T47D (cell line): Measurements from ENCODE around the gene ROBO4.

ENCODE experiments used
- DNase-seq, 2 experiments: peaks; one replicate each; pipeline versions ENCODE4 v3.0.0 to v3.0.0-alpha.2; 2011 to 2012; ENCODE audit warnings: low read depth in 1 of 2, low spot score in 1 of 2
- JUND ChIP-seq: IDR thresholded peaks from 2 replicates; pipeline ENCODE4 v1.6.1; 2012; ENCODE audit warnings: low read depth
- in situ Hi-C: cut with HindIII; loops from 2 replicates; pipeline ENCODE4 v1.10.0; 2016; ENCODE audit warnings: low sequenced_read_pairs, low pct_unique_long_range_greater_than_20kb

The ROBO4 gene

DNA sequence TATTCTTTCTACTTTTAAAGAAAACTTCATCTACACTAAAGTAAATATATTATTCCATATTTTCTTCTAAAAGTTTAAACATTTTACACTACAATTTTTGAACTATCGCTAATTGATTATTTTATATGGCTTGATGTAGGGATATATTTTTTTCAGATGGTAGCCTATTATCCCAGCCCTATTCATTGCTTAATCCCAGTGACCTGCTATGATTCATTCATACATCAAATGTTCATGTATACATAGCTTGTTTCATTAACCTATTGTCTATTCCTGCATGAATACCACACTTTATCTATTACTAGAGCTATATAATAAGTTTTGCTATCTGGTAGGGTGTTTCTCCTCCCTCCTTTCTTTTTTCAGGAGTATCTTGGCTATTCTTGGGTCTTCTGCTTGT lies 5.0 kb upstream of the ROBO4 start:
- no peak for TF ChIP-seq JUND
- no peak for DNase-seq
- in situ Hi-C loops, result no loop called here

DNA sequence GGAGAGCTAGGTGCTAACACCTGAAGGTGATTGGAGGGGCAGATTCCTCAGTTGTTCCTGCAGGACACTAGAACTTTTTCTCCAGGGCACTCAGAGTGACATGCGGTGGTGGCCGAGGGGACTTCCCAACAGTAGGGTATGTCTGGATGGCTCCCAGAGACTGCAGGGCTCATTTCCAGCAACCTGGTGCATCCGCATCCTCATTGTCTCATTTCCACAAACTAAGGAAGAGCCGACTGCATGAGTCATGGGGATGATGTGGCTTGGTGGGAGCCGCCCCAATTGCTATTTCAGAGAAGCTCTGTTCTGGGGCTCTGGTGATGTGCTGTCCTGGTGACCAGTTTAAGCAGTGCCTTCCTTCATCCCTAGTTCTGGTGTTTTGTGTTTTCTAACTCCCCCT lies 2.8 kb upstream of the ROBO4 start:
- DNase-seq, result no peak
- in situ Hi-C loops, result no loop called here
- TF ChIP-seq JUND, result no peak

DNA sequence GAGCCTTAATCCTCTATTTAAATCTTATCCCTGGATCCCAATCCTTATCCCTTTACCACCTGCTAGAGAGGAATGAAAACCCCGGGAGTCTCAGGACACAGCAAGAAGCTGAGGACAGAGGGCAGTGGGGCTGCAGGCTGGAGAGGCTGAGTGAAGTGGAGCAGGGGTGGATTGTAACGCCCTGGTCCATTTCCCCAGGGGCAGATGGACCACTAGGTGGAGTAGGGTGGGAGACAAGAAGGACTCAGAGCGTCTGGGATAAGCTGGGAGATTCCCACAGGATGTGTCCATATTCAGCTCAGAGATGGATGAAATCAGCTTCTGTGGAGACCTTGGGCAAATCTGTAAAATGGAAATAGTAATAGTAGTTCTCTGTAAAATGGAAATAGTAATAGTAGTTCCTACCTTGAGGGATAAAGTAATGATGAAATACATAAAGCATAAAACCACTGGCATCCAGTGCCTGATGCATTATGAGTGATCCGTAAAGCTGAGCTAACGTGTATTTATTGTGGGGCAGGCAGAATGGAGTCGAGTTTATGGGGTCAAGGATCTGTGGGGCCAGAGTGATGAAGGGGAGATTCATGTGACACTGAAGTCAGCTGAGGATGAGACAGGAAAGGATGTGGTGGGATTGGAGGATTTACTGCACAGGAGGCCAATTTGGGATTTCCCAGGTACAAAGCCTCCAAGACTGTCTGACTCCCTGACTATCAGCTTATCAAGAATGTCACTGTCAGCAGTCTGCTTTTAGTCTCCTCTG lies 1.9 kb upstream of the ROBO4 start:
- no peak for TF ChIP-seq JUND
- DNase-seq, result no peak
- in situ Hi-C loops, result no loop called here

DNA sequence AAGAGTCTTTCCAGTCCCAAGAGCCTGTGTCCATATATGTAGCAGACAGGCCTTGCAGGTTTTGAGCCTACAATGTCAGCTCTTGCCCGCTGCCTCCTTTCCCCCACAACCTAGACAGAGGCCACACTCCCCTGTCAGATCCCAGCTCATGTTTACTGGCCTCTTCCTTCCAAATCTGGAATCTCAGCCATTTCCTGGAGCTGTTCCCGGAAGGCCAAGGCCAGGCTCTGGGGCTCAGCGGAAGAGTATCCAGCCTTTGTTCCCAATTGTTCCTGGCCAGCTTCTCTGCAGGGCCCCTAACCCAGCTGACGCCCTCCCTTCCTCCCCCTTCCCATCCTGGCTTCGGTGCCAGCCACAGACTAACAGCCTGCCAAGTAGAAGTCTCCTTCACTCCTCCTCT lies 1.0 kb upstream of the ROBO4 start:
- no peak for TF ChIP-seq JUND

DNA sequence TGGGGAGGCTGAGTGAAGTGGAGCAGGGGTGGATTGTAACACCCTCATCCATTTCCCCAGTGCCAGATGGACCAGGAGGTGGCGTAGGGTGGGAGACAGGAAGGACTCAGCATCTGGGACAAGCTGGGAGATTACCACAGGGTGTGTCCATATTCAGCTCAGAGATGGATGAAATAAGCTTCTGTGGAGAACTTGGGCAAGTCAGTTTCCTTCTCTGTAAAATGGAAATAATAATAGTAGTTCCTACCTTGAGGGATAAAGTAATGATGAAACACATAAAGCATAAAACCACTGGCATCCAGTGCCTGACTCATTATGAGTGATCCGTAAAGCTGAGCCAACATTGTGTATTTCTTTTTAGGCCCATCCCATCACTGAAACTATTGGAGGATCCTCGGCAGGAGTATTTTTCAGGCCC lies 607 bp upstream of the ROBO4 start:
- TF ChIP-seq JUND, result no peak
- in situ Hi-C loops, result no loop called here
- no peak for DNase-seq

More for the DNA sequence above, 1.0 kb upstream of the ROBO4 start:
- in situ Hi-C loops, result no loop called here
- no peak for DNase-seq

DNA sequence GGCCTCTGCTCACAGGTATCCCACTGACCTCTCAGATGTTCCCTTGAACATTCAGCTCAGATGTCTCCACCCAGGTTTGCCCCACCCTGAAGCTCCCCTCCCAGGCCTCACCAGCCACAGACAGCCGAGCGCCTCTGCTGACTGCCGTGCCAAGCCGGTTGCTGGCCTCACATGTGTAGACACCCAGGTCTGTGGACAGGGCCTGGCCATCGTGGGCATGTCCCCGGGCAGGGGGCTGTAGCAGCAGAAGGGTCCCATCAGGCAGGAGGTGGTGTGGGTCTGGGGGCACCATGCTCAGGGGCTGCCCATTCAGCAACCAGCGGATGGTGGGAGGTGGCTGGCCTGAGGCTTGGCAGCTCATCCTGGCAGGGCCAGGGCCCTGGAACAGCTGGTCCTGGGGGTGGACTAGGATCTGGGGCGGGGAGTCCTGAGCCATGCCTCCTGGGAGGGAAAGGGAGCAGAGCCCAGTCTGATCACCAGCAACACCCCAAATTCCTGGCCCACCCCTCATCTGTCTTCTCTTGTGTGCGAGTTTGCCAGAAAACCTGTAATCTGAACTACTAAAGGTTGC lies 759 bp downstream of the ROBO4 start:
- DNase-seq, result no peak
- in situ Hi-C loops, result no loop called here
- TF ChIP-seq JUND, result no peak

DNA sequence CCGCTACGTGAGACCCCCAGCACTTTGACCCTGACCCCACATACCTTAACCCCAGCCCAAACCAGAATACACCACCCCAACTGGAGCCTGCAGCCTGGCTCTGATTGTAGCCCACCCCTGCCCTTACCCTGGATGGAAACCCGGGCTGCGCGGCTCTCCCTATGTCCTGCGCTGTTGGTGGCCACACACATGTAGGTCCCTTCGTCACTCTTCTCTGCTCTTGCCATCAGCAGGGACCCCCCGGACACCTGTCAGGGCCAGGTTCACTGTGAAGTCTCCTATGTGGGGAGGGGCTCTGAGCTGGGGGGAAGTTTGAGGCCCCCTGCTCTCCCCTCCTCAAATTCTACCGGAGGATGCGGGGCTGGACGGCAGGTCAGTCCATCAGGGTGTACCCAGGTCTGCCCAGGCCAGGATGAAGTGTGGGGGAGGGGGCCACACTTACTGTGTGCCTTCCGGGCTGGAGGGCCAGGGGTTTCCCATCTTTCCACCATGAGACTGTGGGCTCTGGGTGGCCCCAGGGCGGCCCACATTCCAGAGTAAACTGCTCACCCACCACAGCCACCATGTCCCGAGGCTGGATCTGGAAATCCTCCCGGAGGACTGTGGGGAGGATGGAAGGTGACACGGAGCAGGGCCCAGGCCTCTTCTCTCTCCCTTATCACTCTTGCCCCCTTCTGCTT lies 1.5 kb downstream of the ROBO4 start:
- in situ Hi-C loops, result no loop called here
- DNase-seq, result no peak
- TF ChIP-seq JUND, result no peak

DNA sequence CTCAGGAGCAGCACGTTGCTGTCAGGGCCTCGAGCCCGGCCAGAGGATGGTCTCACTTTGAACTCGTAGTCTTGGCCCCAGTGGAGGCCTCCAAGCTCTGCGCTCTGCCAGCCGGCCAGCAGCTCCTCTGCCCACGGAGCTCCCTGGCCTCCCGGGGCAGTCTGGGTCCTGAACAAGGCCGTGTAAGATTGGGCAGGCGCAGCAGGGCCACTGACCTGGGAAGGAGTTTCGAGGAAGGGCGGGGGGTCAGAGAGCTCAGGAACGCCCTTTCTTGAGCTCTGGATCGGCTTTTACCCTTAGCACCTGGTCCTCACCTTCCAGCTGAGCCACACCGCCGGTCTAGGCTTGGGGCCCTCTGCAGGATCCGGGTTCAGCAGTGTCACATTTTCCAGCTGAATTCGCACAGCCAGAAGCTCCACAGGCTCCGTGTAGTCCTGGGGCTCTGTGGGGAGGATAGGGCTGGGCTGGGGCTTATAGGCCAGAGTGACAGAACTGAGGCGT lies 2.1 kb downstream of the ROBO4 start:
- TF ChIP-seq JUND, result no peak
- DNase-seq, result no peak
- in situ Hi-C loops, result no loop called here

DNA sequence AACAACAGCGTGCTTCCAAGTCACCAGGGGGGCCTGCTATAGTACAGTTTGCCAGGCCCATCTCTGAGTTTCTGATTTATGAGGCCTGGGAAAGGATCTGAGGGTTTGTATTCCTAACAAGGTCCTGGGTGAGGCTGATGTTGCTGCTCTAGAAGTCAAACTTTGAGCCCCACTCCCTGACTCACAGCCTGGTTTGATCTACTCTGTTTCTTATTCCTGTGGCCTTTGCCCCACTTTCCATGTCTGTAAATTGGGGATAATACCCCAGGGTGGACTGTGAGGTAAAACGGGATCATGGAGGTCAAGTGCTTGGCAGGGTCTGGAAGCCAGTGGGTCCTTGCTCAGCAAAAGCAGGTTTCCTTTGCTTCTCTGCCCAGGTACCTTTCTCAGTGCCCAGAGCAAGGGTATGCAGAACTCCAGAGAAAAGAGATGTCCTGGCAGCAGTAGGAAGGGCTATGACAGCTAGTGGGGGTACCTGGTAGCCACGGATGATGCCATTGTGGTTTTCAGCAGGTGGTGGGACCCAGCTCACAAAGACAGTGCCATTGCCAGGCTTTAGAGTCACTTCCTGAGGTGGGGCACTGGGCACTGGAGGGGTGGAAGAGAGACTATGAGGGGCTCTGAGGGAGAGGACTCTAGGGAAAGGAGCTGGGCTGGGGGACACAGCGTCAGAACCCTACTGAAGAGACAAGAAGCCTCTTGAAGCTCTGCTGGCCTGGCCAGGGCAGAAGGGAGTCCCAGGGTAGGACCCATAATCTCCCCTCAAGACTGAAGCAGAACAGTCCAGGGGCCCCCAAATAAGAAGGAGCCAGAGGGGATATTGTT lies 2.8 kb downstream of the ROBO4 start:
- in situ Hi-C loops, result no loop called here
- no peak for TF ChIP-seq JUND
- no peak for DNase-seq

DNA sequence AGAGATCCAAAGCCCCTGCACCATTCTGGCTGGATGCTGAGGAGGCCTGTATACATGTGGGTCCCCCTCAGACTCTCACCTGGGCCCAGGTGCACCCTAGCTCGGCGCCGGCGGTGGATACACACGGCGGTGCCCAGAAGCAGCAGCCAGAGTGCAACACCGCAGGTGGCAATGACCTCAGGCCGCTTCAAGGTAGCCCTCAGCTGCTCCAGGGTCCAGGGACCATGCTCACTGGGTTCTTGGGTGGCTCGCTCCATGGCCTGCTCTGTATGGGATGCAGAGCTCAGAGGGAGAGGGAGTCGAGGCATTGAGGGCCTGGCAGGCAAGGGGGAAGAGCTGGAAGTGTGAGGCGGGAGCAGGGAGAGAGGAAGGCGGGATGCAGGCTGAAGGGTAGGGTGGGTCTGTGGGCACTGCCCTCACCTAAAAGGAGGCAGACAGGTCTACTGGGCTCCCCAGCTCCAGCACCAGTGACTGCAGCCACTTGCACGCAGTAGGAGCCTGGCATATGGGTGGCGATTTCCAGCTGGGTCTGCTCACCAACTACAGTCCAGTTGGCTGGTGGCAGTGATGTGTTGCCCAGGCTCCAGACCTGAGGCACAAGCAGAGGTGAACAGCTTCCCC lies 3.8 kb downstream of the ROBO4 start:
- TF ChIP-seq JUND, result no peak
- in situ Hi-C loops, result no loop called here
- no peak for DNase-seq

DNA sequence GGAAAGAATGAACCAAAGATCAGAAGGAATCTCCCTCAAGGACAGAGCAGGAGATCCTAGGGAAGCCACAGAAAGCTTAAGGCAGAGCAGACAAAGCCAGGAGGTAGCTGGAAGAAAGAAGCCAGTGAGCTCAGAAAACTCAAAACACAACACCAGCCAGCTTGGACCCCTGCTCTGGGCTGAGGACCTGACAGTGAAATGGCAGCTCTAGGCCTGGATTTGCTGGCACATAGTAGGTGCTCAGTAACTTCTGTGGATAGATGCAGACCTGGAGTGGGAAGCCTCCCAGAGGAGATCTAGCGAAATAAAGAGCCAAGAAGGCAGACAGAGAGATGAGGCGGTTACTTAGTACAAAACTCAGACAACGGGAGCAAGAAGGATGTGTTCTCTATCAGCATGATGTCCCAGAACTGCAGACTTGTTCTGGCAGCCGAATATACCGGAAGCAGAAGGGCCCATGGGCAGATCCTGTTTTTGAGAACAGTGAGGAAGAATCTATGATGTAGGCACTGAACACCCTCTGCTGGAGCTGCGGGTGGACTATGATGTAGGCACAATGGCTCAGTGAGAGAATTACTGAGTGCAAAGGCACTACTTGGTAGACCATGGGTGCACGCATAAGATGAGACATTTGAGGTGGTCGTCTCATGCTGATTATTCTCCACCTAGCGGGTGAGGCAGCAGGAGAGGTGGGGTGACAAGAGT lies 4.8 kb downstream of the ROBO4 start:
- in situ Hi-C loops, result no loop called here
- no peak for DNase-seq

DNA sequence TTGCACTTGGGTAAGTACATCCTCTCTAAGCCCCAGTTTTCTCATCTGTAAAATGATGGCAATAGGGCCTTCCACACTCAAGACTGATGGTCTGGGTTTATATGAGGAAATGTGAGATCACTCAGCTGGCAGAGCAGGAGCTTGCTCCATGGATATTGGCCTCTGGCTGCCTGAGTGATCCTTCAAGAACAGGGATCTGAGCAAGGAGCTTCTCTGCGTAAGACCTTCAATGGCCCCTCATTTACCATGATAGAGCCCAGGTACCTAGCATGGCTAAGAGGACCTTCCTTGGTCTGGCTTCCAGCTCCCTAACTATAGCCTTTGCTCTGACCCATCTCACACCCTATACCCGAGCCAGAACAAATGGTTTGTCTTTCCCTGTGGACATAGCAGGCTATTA lies 5.5 kb downstream of the ROBO4 start:
- in situ Hi-C loops, result no loop called here
- TF ChIP-seq JUND, result no peak

More for the DNA sequence above, 4.8 kb downstream of the ROBO4 start:
- TF ChIP-seq JUND, result no peak

More for the DNA sequence above, 5.5 kb downstream of the ROBO4 start:
- DNase-seq, result no peak
